Central memory CD8-positive, alpha-beta T cell (primary cell): ENCODE data around the gene POLE.
"Not testable (repeated sequence)": the region's sequence is repeated elsewhere in the genome, so short reads cannot be mapped to it uniquely, and the experiment has no call there.

Experiments used
- ATAC-seq: fragments of 150-1000 bp; cut with Tn5 transposase; replicated peaks from 2 replicates; pipeline ENCODE4 v1.10.0; 2022; ENCODE audit warnings: mild to moderate bottlenecking, moderate FRiP score, moderate number of reproducible peaks; ENCODE audit not compliant: poor library complexity, severe bottlenecking; ENCODE audit errors: extremely low read depth
- DNase-seq, 2 donors: peaks; one replicate each; pipeline ENCODE4 v3.0.0; 2021; ENCODE audit warnings: low spot score in 2 of 2
- H3K27ac Mint-ChIP-seq: one replicate; pipeline ENCODE4 v1.8.0; 2022; ENCODE audit warnings: low read depth, mild to moderate bottlenecking, moderate library complexity, mixed read lengths
- H3K27me3 Mint-ChIP-seq: one replicate; pipeline ENCODE4 v1.8.0; 2022; ENCODE audit warnings: mixed read lengths
- H3K36me3 Mint-ChIP-seq: one replicate; pipeline ENCODE4 v1.8.0; 2022; ENCODE audit warnings: mild to moderate bottlenecking, moderate library complexity, mixed read lengths; ENCODE audit not compliant: insufficient read depth
- H3K4me1 Mint-ChIP-seq: one replicate; pipeline ENCODE4 v1.8.0; 2022; ENCODE audit warnings: mixed read lengths
- H3K4me3 Mint-ChIP-seq: one replicate; pipeline ENCODE4 v1.8.0; 2022; ENCODE audit warnings: mild to moderate bottlenecking, moderate library complexity, mixed read lengths
- H3K9me3 Mint-ChIP-seq: one replicate; pipeline ENCODE4 v1.8.0; 2022; ENCODE audit warnings: mixed read lengths

The POLE gene

DNA sequence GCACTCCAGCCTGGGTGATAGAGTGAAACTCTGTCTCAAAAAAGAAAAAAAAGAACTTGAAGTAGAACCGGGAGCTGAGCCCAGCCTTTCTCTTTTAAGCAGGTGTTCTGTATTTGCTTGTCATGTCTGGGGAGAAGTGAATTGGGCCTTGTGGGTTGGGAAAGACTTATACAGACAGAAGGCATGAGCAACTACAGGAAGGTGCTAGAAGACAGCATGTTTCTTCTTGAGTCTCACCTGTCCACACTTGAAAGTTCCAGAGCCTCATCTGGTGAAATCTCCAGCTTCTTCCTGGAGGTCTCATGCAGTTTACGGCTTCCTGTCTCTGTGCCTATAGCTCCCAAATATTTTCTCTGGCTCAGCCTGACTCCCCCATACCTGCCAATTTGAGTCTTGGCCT, 26.0 kb upstream of the POLE start:
- H3K4me1 Mint-ChIP-seq, result peaks cover 15% of the 10 kb centered on the region
- DNase-seq (no peak), ATAC-seq (no peak)
- no peak overlapping the region for H3K4me3 Mint-ChIP-seq
- H3K36me3 Mint-ChIP-seq, result peaks cover 22% of the 10 kb centered on the region
- no peaks in the 10 kb centered on the region for H3K27me3 Mint-ChIP-seq
- H3K27ac Mint-ChIP-seq, result no peak overlapping the region
- H3K9me3 Mint-ChIP-seq, result peaks cover 5% of the 10 kb centered on the region

GRCh38 chr12:132711080-132711843, 24.1 kb upstream of the POLE start:
- H3K27ac Mint-ChIP-seq, result peak overlapping the region; percentile 59
- ATAC-seq (peak; percentile 14), DNase-seq (no peak)
- peak overlapping the region; percentile 84 for H3K4me3 Mint-ChIP-seq
- no peaks in the 10 kb centered on the region for H3K27me3 Mint-ChIP-seq
- H3K9me3 Mint-ChIP-seq, result peaks cover 6% of the 10 kb centered on the region
- peaks cover 15% of the 10 kb centered on the region for H3K4me1 Mint-ChIP-seq
- peaks cover 13% of the 10 kb centered on the region for H3K36me3 Mint-ChIP-seq

DNA sequence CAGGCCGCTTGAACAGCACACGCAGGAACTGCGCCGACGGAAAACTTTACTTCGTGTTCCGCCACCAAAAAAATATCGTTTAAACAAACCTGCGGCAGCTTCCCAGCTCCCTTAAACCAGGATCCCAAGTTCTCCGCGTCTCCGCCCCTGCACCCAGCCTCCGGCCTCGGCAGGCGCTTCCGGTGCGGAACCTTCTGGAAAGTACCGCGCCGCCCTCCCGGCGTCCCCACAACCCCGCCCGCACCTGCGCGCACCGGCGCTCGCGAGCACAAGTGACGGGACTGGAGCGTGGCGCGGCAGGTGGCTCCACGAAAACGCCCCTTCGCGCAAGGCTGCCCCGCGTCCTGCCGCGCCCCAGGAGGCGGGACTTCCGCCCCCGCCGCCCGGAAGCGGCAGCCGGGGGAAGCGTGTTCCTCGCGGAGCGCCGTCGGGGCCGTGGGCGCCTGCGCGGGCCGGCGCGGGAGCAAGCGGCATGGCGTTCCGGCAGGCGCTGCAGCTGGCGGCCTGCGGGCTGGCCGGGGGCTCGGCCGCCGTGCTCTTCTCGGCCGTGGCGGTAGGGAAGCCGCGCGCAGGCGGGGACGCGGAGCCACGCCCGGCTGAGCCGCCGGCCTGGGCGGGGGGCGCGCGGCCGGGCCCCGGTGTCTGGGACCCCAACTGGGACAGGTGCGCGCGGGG, 23.4 kb upstream of the POLE start, which contains the start of gene PGAM5:
Gene PGAM5 (plus strand): TSS at position 438 of the 675 bp plus-strand sequence. CDS start 35 bp downstream, at position 473.
- peaks cover 15% of the 10 kb centered on the region for H3K4me1 Mint-ChIP-seq
- DNase-seq (peak; percentile 78 to 88), ATAC-seq (peak; percentile 97)
- no peaks in the 10 kb centered on the region for H3K27me3 Mint-ChIP-seq
- peaks cover 9% of the 10 kb centered on the region for H3K36me3 Mint-ChIP-seq
- peak within 1 kb of the TSS; percentile 84 for H3K4me3 Mint-ChIP-seq
- H3K27ac Mint-ChIP-seq, result peak within 1 kb of the TSS; percentile 90
- peaks cover 6% of the 10 kb centered on the region for H3K9me3 Mint-ChIP-seq

- DNase-seq (no peak), ATAC-seq (no peak)
- Mint-ChIP-seq H3K4me1 (peaks cover 15% of the 10 kb centered on the region), H3K27me3 (no peaks in the 10 kb centered on the region), H3K36me3 (peaks cover 9% of the 10 kb centered on the region), H3K4me3 (peak overlapping the region; percentile 84), H3K9me3 (peaks cover 6% of the 10 kb centered on the region), H3K27ac (peak overlapping the region; percentile 90)
These were observed 22.9 kb upstream of the POLE start for GRCh38 chr12:132710043-132710404.

DNA sequence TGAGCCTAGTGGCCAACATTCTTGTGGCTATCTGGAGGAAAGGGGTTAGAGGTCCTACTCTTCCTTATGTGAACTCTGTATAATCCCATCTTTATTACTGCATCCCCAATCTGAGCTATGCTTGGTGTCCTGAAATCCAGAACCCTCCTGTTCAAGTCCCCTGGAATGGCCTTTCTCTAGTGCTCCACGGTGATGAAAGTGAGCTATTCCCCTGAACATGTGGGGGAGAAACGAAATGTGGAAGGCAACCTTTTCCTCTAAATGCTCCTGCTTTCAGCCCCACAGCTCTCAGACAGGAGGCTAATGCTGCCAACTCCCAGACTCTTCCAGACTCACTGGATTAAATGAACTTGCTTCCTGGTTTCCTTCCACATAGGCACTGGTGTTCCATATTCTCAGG, 21.0 kb upstream of the POLE start:
- Mint-ChIP-seq H3K4me3 (no peak overlapping the region), H3K36me3 (peaks cover 1% of the 10 kb centered on the region), H3K4me1 (peaks cover 20% of the 10 kb centered on the region), H3K9me3 (peaks cover 6% of the 10 kb centered on the region), H3K27ac (peak overlapping the region; percentile 74), H3K27me3 (no peaks in the 10 kb centered on the region)
- no peak for ATAC-seq
- DNase-seq, result no peak

DNA sequence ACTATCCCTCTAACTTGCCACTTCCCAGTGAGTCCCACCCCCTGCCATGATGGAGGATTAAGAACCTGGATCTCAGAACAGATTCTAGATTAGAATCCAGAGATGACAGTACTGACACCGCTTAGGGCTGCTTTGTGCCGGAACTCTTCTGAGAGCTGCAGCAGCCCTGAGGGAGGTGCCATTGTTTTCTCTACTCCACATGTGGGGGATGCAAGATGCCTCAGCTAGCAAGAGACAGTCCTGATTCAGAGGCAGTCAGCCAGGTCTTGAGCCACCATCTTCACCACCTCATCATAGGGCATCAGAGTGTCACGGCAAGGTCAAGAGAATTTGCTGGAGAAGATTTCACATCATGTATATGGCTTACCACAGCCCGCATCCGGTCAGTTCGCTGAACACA, 20.1 kb upstream of the POLE start:
- Mint-ChIP-seq H3K4me3 (no peak overlapping the region), H3K27ac (no peak overlapping the region), H3K9me3 (peaks cover 6% of the 10 kb centered on the region), H3K27me3 (no peaks in the 10 kb centered on the region), H3K36me3 (peaks cover 1% of the 10 kb centered on the region), H3K4me1 (peaks cover 17% of the 10 kb centered on the region)
- DNase-seq (no peak), ATAC-seq (no peak)

DNA sequence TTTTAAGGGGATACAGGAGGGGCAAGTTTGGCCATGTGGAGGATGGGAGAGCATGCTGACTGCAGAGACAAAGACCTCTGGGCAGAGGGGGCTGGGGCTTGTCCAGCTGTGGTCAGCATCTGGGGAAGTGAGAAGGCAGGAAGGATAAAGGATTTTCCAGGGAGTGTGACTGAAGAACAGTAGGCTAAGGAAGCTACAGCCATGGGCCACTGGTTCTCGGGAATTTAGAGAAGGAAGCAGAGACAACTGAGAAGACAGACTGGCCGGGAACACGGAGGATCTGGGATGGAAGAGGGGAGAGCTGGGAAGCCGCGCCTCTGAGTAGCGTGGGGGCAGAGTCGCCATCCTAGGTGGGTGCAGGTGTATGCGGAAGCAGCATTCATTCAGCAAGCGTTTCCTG, 16.5 kb upstream of the POLE start:
- no peak for ATAC-seq

DNA sequence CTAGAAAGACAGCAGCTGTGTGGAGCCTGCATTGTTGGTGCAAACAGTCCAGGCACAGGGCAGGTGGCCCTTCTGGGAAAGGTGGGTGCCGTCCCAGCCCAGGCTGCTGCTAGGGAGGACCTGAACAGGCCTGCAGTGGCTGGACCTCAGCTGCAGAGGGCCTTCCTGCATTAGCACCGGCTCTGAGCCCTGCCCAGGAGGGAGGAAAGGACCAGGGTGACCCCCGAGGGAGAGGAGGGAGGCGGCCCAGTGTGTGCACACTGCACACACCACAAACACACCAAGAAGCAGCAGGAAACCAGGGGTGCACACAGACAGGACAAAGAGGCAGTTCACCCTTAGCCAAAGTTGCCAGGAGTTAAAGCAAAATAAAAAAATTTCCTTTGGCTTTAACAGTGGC, 15.5 kb upstream of the POLE start:
- peaks cover 9% of the 10 kb centered on the region for H3K4me1 Mint-ChIP-seq
- no peak for DNase-seq
- no peaks in the 10 kb centered on the region for H3K27me3 Mint-ChIP-seq
- no peaks in the 10 kb centered on the region for H3K9me3 Mint-ChIP-seq
- no peak overlapping the region for H3K4me3 Mint-ChIP-seq
- H3K36me3 Mint-ChIP-seq, result peaks cover 9% of the 10 kb centered on the region
- H3K27ac Mint-ChIP-seq, result no peak overlapping the region
- no peak for ATAC-seq

More for the DNA sequence above, 16.5 kb upstream of the POLE start:
- DNase-seq, result no peak
- H3K27me3 Mint-ChIP-seq, result no peaks in the 10 kb centered on the region
- H3K4me1 Mint-ChIP-seq, result peaks cover 9% of the 10 kb centered on the region
- peaks cover 6% of the 10 kb centered on the region for H3K9me3 Mint-ChIP-seq
- peaks cover 9% of the 10 kb centered on the region for H3K36me3 Mint-ChIP-seq
- no peak overlapping the region for H3K4me3 Mint-ChIP-seq
- peak overlapping the region; percentile 63 for H3K27ac Mint-ChIP-seq

GRCh38 chr12:132700212-132700822, 13.2 kb upstream of the POLE start:
- no peak for ATAC-seq
- H3K4me3 Mint-ChIP-seq, result no peak overlapping the region
- no peaks in the 10 kb centered on the region for H3K27me3 Mint-ChIP-seq
- H3K9me3 Mint-ChIP-seq, result no peaks in the 10 kb centered on the region
- DNase-seq, result no peak
- peaks cover 14% of the 10 kb centered on the region for H3K36me3 Mint-ChIP-seq
- H3K27ac Mint-ChIP-seq, result no peak overlapping the region
- H3K4me1 Mint-ChIP-seq, result peaks cover 9% of the 10 kb centered on the region

DNA sequence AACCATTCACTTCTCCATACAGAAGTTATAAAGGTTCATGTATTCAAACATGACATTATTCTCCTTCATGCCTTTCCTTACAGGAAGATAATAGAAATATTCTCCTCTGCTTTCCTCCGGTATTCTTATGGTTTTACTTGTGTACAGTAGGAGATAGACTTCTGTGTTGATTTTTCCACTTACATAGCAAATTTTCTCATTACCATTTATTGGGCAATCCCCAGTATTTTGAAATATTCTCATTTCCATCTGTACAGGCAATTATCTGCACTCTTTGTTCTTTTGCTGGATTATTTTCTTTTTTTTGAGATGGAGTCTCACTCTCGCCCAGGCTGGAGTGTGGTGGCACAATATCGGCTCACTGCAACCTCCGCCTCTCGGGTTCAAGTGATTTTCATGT, 11.2 kb upstream of the POLE start:
- DNase-seq (no peak), ATAC-seq (no peak)
- H3K27me3 Mint-ChIP-seq, result no peaks in the 10 kb centered on the region
- H3K4me1 Mint-ChIP-seq, result peaks cover 2% of the 10 kb centered on the region
- H3K27ac Mint-ChIP-seq, result no peak overlapping the region
- no peak overlapping the region for H3K4me3 Mint-ChIP-seq
- no peaks in the 10 kb centered on the region for H3K9me3 Mint-ChIP-seq
- peaks cover 14% of the 10 kb centered on the region for H3K36me3 Mint-ChIP-seq

- no peak overlapping the region for H3K4me3 Mint-ChIP-seq
- peaks cover 14% of the 10 kb centered on the region for H3K36me3 Mint-ChIP-seq
- H3K9me3 Mint-ChIP-seq, result no peaks in the 10 kb centered on the region
- no peaks in the 10 kb centered on the region for H3K4me1 Mint-ChIP-seq
- H3K27ac Mint-ChIP-seq, result no peak overlapping the region
- DNase-seq, result no peak
- ATAC-seq, result no peak
- no peaks in the 10 kb centered on the region for H3K27me3 Mint-ChIP-seq
These were observed 8.3 kb upstream of the POLE start for GRCh38 chr12:132695431-132695830.

- not testable (repeated sequence) for H3K27ac Mint-ChIP-seq, H3K4me3 Mint-ChIP-seq, ATAC-seq, DNase-seq, H3K9me3 Mint-ChIP-seq, H3K4me1 Mint-ChIP-seq, H3K27me3 Mint-ChIP-seq
- H3K36me3 Mint-ChIP-seq, result peaks cover 11% of the 10 kb centered on the region
These were observed 7.7 kb upstream of the POLE start for GRCh38 chr12:132694888-132695287.

- not testable (repeated sequence) for H3K27me3 Mint-ChIP-seq, H3K27ac Mint-ChIP-seq, H3K4me1 Mint-ChIP-seq, DNase-seq, ATAC-seq, H3K4me3 Mint-ChIP-seq, H3K9me3 Mint-ChIP-seq
- H3K36me3 Mint-ChIP-seq, result peaks cover 11% of the 10 kb centered on the region
These were observed 4.9 kb upstream of the POLE start for GRCh38 chr12:132692030-132692429.
